Sigmoid colon (tissue), 4 donors: Measurements from ENCODE around the gene ASB7.

Experiments used
- CTCF ChIP-seq, 4 experiments: fragments of 450-650 bp in 3 of 4; fragments of 200-600 bp in 1 of 4; IDR thresholded peaks; one replicate each; pipeline ENCODE4 v1.5.1; 2016 to 2019; ENCODE audit warnings: antibody characterized with exemption in 4 of 4, mild to moderate bottlenecking in 3 of 4, moderate library complexity in 2 of 4
- EP300 ChIP-seq, 4 donors: sonication (generic); formaldehyde crosslinking; IDR thresholded peaks; one replicate each; pipeline ENCODE4 v1.6.1; 2017; ENCODE audit warnings: antibody characterized with exemption in 4 of 4
- POLR2A ChIP-seq, 2 donors: fragments of 450-650 bp; IDR thresholded peaks; one replicate each; pipeline ENCODE4 v1.6.1; 2016; ENCODE audit warnings: antibody characterized with exemption in 2 of 2, mild to moderate bottlenecking in 2 of 2, moderate library complexity in 2 of 2
- POLR2AphosphoS5 ChIP-seq, 4 donors: sonication (generic); formaldehyde crosslinking; IDR thresholded peaks; one replicate each; pipeline ENCODE4 v1.6.1; 2017; ENCODE audit warnings: antibody characterized with exemption in 4 of 4

- no peak for TF ChIP-seq CTCF (IDR thresholded peaks at IDR 0.05)
- TF ChIP-seq POLR2A (IDR thresholded peaks at IDR 0.05), result no peak
- no peak for TF ChIP-seq POLR2AphosphoS5 (IDR thresholded peaks at IDR 0.05)
- no peak for TF ChIP-seq EP300 (IDR thresholded peaks at IDR 0.05)
Measured at GRCh38 chr15:100612539-100612938, 10.2 kb downstream of the ASB7 start.
